GM19238 (cell line): ENCODE data around the gene ZNF618.

Experiments
- DNase-seq: peaks from one replicate; pipeline ENCODE4 v3.0.0; 2011; ENCODE audit warnings: low spot score; ENCODE audit not compliant: insufficient read length

The ZNF618 gene

GRCh38 chr9:114097613-114098020 is 221.5 kb downstream of the ZNF618 start:
- DNase-seq, result no peak

DNA sequence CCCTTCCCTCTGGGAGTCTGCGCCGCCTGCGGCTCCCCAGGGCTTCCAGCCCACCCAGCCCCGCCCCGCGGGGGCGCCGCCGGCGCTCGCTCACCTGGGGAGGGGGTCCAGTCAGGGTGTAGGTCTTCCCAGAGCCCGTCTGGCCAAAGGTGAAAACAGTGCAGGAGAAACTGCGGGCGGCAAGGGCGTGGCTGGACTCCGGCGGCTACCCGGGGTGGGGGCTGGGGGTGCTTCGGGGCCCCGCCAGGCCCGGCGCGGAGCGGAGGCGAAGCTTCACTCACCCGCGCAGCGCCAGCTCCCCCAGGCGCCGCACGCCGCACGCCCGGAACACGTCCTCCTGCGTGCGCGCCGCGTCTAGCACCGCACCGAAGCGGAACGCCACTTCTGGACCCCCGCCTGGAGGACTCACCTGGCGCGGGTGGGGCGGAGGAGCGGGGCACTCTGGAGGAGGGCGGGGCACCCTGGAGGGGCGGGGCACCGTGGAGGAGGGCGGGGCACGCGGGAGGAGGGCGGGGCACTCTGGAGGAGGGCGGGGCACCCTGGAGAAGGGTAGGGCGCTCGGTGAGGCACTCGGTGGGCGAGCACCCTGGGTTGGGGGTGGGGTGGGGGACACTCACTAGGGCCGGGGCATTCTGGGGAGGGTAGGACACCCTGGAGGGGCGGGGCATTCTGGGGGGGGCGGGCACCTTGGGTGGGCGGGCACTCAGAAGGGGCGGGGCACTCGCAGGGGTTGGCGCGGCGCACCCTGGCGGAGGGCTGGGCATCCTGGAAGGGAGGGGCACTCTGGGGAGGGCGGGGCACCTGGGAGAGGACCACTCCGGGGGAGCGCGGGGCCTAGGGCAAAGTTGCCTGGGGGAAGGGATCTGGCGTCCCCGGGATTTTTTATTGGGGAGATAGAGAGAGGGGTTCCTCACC is 222.2 kb downstream of the ZNF618 start:
- DNase-seq, result no peak

DNA sequence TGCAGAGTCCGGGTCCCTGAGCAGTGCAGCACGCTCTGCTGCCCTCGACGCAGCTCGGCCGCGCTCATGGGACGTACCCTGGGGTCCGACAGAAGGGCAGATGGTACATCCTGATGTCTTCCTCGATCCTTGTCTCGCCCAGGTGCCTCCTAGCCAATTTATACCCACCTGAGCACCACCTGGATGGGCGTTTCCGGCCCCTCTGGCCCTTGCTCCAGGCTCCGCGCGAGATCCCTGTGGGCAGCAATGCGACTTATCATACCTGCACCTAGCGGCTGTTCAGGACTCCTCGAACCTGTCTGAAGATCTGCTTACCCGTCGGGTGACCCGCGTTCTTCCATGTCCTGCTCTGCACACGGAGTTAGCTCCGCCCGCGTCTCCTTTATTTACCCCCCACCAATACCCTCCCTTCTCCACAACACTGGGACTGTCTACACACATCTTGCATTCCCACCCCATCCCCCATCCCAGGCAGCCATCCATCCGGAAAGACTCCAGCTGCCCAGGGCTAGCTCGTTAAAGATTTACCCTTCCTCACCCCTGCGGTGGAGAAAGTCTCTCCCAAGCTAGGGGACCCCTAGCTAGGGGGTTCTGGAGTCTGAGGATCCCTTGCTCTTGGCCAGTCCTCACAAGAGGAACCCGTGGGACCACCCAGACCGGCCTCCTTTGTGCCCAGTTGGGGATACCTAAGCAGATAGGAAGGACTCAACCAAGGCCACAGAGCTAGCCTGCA is 223.0 kb downstream of the ZNF618 start, which contains the start of gene KIF12:
Gene KIF12, minus strand, starts transcription at position 357 of the 733 bp plus-strand sequence. Its CDS starts 16 bp downstream, at position 341.
- DNase-seq, result no peak

DNA sequence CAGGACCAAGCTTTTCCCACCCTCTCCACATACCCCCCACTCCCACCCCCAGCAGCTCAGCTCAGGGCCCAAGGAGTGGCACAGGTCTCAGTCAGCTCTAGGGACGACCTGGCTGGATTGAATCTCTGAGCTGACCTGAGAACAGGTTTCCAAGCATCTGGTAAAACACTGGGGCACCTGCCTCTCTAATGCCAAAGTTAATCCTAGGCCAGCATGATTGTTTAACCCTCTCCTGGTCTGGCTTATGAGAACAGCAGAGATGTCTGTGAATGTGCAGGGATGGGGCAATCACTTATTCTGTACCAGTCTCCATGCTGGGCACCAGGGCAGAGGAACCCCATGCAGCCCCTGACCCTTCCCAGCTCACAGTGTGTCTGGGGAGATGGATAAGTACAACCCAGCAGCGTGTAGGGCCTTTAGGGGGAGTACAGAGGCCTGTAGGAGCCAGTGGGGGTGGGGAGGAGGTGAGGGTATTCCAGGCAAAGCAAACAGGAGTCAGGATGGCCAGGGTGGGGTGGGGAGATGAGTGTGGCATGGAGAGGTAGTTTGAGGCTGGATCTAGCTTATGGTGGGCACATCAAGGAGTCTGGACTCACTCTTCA is 223.7 kb downstream of the ZNF618 start:
- no peak for DNase-seq

- DNase-seq, result no peak
Measured at GRCh38 chr9:114100536-114100935, 224.4 kb downstream of the ZNF618 start.

DNA sequence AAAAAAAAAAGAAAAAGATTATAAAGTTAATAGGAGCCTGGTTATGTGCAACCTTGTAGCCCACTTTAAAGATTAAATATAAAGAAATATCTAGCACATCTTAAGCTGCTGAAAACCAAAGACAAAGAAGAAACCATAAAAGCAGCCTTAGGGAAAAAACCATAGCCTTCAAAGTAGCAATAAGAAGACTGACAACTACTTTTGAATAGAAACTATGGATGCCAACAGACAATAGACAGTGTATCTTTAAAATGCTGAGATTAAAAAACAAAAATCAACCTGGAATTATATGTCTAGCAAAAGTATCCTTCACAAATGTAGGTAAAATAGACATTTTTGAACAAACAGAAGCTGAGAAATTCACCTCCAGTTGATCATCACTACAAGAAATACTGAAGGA is 226.4 kb downstream of the ZNF618 start:
- no peak for DNase-seq

GRCh38 chr9:114105236-114105635 is 229.1 kb downstream of the ZNF618 start:
- DNase-seq, result no peak
